ENCODE results near the gene ISM2. TPM values are rescaled to one million over a fixed set of nuclear protein-coding genes. Genes with fewer than 3 reads are reported as not detected.

ISM2 gene
- total RNA-seq, 1 experiment from 2014 or later = not detected

DNA sequence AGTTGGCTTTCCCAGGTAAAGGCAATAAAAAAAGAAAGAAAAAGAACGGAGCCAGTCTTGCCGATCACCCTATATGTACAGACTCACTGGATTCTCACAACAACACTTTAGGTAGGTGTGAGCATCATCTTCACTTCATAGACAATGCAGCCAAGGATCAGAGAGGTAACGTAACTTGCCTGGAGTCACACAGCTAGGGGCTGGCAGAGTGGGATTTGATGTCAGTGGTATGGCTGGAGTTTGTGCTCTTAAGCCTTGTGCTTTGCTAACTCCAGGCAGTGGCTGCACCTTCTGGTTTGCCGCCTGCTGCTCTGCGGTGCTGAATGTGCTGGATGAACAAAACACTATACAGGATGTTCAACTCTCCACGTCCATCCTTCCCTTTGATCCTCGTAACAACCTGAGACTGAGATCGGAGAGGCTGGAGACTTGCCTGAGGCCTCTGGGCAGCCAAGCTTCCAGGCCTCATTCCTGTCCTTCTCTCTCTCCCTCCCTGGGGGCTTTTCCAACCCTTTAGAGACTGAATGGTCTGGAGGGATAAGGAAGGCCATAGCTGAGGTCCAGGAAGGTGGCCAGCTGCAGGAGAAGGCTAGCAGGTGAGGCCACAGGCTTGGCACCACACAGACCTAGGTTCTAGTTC, 8.1 kb downstream of the ISM2 start:
- no peak for DNase-seq (ENCODE audit: low read depth, low spot score)
- H3K27ac ChIP-seq (ENCODE audit: low read depth, low read length) = no peak overlapping the region
- H3K9me2 ChIP-seq (ENCODE audit: insufficient read depth) = no peaks in the 10 kb centered on the region
- ATAC-seq = no peak
- H3K4me2 ChIP-seq (ENCODE audit: low read length) = no peak overlapping the region
- H3K79me2 ChIP-seq (ENCODE audit: insufficient read depth, low read length) = no peaks in the 10 kb centered on the region
- H3K27me3 ChIP-seq (ENCODE audit: insufficient read depth, low read length) = no peaks in the 10 kb centered on the region
- no peaks in the 10 kb centered on the region for H4K20me1 ChIP-seq (ENCODE audit: insufficient read depth)
- TF ChIP-seq, protein P1, sequence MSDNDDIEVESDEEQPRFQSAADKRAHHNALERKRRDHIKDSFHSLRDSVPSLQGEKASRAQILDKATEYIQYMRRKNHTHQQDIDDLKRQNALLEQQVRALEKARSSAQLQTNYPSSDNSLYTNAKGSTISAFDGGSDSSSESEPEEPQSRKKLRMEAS (IDR thresholded peaks at IDR 0.05) = no peak
- no peak for TF ChIP-seq SIN3A (IDR thresholded peaks at IDR 0.05; ENCODE audit: low read depth)
- no peak for TF ChIP-seq SRF (IDR thresholded peaks at IDR 0.05; ENCODE audit: low read depth)
- no peak for TF ChIP-seq JUND (IDR thresholded peaks at IDR 0.05)
- no peak for TF ChIP-seq ZNF274 (IDR thresholded peaks at IDR 0.05; ENCODE audit: low read depth, low read length)
- TF ChIP-seq CEBPB (IDR thresholded peaks at IDR 0.05; ENCODE audit: low read depth) = no peak
- TF ChIP-seq SP1 (IDR thresholded peaks at IDR 0.05; ENCODE audit: low read depth) = no peak
- no peak for TF ChIP-seq ZFX (IDR thresholded peaks at IDR 0.05)
- no peak for TF ChIP-seq EZH2 (IDR thresholded peaks at IDR 0.05)
- H3K9ac ChIP-seq (ENCODE audit: low read length) = no peak overlapping the region
- H2AFZ ChIP-seq (ENCODE audit: low read depth, low read length, poor library complexity, severe bottlenecking) = no peak overlapping the region
- no peaks in the 10 kb centered on the region for H3K9me3 ChIP-seq (ENCODE audit: control insufficient read depth in 1 of 2, insufficient read depth in 1 of 2, low read depth in 1 of 2, low read length in 2 of 2)
- ChIA-PET POLR2A (no interaction called here), RAD21 (ENCODE audit: low non-redundant PET in 1 of 2, low total read pairs in 2 of 2, uncharacterized antibody in 2 of 2, unreplicated experiment in 2 of 2) (no interaction called here), CTCF (no interaction called here)
- H3K4me1 ChIP-seq (ENCODE audit: control insufficient read depth in 1 of 2, insufficient read depth in 2 of 2, low read length in 2 of 2) = no peaks in the 10 kb centered on the region
- H3K4me3 ChIP-seq (replicated peaks in 1 of 2; ENCODE audit: low read depth in 1 of 2, low read length in 2 of 2) = no peak overlapping the region
- no peaks in the 10 kb centered on the region for H3K36me3 ChIP-seq (ENCODE audit: control insufficient read depth in 1 of 2, insufficient read depth in 2 of 2, low read length in 2 of 2)
- no TSS peak for BruUV-seq (replicated peaks)
- intact Hi-C loops (cut with micrococcal nuclease) = no loop called here

DNA sequence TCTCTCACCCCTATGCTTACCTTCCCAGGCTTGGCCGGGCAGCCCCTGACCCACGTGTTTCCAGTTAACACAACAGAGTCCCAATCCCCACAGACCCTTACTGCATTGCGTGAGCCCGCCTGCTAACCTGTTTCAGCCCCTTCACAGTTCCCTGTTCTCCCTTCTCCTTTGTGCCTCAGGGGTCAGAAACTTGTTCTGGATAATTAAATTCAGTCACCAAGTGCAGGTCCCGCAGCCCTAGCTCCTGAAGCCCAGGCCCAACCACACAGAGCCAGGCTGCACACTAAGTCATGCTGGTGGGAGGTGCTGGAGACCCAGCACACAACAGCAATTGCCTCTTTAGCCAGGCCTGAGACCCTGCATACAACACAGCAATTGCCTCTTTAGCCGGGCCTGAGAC, 9.6 kb downstream of the ISM2 start:
- H3K27me3 ChIP-seq (ENCODE audit: insufficient read depth, low read length) = no peaks in the 10 kb centered on the region
- no peak overlapping the region for H2AFZ ChIP-seq (ENCODE audit: low read depth, low read length, poor library complexity, severe bottlenecking)
- no peaks in the 10 kb centered on the region for H3K79me2 ChIP-seq (ENCODE audit: insufficient read depth, low read length)
- no peak overlapping the region for H3K9ac ChIP-seq (ENCODE audit: low read length)
- H4K20me1 ChIP-seq (ENCODE audit: insufficient read depth) = no peaks in the 10 kb centered on the region
- intact Hi-C loops (cut with micrococcal nuclease) = no loop called here
- no peak overlapping the region for H3K4me3 ChIP-seq (replicated peaks in 1 of 2; ENCODE audit: low read depth in 1 of 2, low read length in 2 of 2)
- CTCF ChIA-PET = no interaction called here
- TF ChIP-seq SP1 (IDR thresholded peaks at IDR 0.05; ENCODE audit: low read depth) (no peak), CBX3 (IDR thresholded peaks at IDR 0.05; ENCODE audit: low read depth) (no peak)
- TF ChIP-seq, protein P2, sequence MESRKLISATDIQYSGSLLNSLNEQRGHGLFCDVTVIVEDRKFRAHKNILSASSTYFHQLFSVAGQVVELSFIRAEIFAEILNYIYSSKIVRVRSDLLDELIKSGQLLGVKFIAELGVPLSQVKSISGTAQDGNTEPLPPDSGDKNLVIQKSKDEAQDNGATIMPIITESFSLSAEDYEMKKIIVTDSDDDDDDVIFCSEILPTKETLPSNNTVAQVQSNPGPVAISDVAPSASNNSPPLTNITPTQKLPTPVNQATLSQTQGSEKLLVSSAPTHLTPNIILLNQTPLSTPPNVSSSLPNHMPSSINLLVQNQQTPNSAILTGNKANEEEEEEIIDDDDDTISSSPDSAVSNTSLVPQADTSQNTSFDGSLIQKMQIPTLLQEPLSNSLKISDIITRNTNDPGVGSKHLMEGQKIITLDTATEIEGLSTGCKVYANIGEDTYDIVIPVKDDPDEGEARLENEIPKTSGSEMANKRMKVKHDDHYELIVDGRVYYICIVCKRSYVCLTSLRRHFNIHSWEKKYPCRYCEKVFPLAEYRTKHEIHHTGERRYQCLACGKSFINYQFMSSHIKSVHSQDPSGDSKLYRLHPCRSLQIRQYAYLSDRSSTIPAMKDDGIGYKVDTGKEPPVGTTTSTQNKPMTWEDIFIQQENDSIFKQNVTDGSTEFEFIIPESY (IDR thresholded peaks at IDR 0.05; ENCODE audit: extremely low read depth, insufficient replicate concordance, low read length) = no peak
- no peaks in the 10 kb centered on the region for H3K36me3 ChIP-seq (ENCODE audit: control insufficient read depth in 1 of 2, insufficient read depth in 2 of 2, low read length in 2 of 2)
- DNase-seq (ENCODE audit: low read depth, low spot score) = no peak
- H3K9me2 ChIP-seq (ENCODE audit: insufficient read depth) = no peaks in the 10 kb centered on the region
- no peaks in the 10 kb centered on the region for H3K9me3 ChIP-seq (ENCODE audit: control insufficient read depth in 1 of 2, insufficient read depth in 1 of 2, low read depth in 1 of 2, low read length in 2 of 2)
- no peak for ATAC-seq
- H3K27ac ChIP-seq (ENCODE audit: low read depth, low read length) = no peak overlapping the region
- no TSS peak for BruUV-seq (replicated peaks)
- H3K4me1 ChIP-seq (ENCODE audit: control insufficient read depth in 1 of 2, insufficient read depth in 2 of 2, low read length in 2 of 2) = no peaks in the 10 kb centered on the region
- RAD21 ChIA-PET (ENCODE audit: low non-redundant PET in 1 of 2, low total read pairs in 2 of 2, uncharacterized antibody in 2 of 2, unreplicated experiment in 2 of 2) = no interaction called here
- no peak overlapping the region for H3K4me2 ChIP-seq (ENCODE audit: low read length)
- POLR2A ChIA-PET = no interaction called here

Measured in HCT116 (cell line).